Stimulated activated CD8-positive, alpha-beta memory T cell treated with anti-CD3 and anti-CD28 coated beads, Interleukin-4, amount 100 ng/mL, for 4 hours (primary cell): ENCODE data around the gene ROR1.
"Not testable (repeated sequence)": the region's sequence is repeated elsewhere in the genome, so short reads cannot be mapped to it uniquely, and the experiment has no call there.

Experiments
- DNase-seq, 2 donors: peaks; one replicate each; pipeline ENCODE4 v3.0.0-alpha.2; 2020; ENCODE audit warnings: low read depth in 2 of 2, low spot score in 1 of 2

ROR1 gene

DNA sequence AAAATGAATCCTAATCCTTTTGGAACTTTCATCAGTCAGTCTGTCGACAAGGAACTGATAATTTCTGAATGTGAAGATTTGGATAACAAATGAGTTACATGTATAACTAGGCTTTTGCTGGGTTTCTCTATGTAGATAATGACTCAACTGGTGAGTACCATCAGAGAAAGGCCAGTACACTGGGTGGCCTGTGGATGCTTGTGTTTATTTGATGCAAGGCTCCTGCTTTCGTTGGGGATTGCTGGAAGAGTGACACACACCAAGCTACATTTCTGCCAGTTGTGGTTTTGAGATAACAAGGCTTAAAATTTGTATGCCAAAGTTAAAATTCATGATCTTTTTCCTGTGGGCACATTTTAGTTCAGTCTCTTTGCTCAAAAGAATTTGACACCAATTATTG is 314.0 kb downstream of the ROR1 start:
- DNase-seq: no peak

DNA sequence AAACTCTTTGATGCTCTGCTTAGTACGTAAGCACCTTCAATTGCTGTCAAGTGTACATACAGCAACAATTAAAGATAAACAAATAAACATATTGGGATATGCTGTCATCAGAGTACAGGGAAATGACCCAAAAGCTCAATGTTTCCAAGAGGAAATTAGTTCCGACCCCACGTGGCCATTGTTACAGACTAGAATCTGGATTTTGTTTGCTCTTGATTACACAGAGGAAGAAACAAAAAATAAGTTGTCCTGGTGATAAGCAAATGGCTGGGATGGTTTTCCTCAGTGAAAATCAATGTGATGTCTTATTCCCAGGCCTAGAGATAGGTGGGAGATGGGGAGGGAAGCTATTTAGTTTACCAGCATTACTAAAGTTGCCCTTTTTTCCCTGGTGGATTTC is 316.6 kb downstream of the ROR1 start:
- no peak for DNase-seq

DNA sequence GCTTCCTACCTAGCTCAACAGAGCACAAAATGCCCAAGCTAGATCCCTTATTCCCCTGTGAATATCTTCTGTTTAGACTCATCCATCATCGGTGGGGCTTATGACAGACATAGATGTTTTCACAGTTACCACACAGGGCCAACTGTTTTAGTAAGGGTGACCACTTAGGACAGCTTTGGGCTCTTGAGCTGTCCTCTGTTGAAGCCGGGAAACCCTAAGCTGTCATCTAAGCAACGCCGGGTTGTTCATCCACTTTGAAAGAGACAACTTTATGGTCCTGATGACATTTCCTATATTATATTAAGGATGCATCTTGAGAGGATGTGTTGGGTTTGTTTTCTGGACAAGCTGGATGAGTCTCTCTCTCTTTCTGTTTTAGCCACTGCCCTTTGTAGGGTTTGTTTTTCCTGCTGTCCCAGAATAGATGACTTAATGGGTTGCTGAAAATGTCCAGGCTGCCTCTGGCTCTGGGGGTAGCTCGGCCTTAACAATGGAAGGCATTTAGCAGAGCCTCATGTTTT is 319.1 kb downstream of the ROR1 start:
- no peak for DNase-seq

DNA sequence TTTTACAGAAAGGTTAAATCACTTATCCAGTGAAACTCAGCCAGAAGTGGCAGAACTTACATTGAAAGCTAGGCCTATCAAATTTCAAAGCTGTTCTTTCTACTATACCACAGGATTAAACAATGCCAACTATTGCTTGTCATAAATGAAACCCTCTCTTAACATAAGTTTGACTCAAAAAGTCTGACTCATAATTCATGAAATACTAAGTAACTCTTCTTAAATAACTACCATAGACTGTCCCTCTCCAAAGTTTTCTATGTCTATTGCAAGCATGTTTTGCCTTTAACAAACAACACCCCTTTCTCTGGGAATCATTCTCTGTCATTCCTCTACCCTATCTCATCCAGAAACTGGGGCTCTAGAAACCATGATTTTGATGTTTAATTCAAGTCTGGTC is 320.1 kb downstream of the ROR1 start:
- no peak for DNase-seq

DNA sequence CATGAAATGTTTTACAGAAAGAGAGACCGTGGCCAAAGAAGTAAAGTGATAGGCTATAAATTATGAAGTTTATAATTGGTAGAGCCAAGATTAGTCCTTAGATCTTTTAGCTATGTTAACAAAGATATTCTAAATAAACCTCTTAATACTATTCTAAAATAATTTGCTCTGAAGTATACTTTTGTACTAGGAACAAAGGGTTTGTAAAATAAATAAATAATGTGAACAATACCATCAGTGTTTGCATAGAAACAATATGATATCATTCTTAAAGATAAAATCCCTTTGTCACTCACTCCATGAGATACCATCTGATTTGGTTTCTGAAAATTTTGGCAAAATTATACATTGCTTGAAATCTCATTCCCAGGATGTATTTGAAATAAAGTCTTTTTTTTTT is 322.0 kb downstream of the ROR1 start:
- no peak for DNase-seq

DNA sequence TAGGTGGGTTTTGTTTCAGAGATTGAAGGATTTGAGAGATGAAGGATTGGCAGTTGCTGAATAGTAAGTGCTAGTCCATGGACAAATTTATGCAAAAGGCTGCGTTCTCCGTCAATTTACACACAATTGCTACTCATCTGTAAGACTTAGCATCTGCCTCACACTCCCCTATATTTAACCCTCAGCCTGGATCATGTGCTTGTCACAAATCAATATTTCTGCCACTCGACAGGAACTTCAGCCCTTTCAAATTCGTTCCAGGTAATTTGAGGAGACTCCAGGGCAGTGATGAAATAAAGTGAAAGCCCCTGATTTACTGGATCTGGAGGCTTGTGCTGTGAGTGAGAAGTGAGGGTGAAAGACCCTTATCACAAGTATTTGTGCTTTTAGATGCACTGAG is 324.0 kb downstream of the ROR1 start:
- DNase-seq: no peak

DNA sequence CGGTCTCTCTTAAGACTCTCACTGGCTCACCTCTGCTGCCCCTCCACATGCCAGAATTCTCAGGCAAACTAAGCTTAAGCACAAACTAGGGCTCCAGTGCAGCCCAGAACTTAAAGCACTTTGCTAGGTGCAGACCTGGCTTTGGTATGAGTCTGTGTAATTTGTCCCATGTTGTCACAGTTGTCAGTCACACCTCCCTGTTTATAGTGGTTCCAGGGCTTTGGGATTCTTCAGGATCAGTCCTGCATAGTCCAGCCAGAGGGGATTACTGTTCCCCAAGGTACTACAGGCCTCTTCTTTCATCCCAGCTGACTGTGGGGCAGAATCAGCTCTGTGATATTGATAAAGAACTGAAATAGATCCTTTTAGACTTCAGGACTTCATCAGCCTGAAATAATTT is 324.6 kb downstream of the ROR1 start:
- no peak for DNase-seq

DNA sequence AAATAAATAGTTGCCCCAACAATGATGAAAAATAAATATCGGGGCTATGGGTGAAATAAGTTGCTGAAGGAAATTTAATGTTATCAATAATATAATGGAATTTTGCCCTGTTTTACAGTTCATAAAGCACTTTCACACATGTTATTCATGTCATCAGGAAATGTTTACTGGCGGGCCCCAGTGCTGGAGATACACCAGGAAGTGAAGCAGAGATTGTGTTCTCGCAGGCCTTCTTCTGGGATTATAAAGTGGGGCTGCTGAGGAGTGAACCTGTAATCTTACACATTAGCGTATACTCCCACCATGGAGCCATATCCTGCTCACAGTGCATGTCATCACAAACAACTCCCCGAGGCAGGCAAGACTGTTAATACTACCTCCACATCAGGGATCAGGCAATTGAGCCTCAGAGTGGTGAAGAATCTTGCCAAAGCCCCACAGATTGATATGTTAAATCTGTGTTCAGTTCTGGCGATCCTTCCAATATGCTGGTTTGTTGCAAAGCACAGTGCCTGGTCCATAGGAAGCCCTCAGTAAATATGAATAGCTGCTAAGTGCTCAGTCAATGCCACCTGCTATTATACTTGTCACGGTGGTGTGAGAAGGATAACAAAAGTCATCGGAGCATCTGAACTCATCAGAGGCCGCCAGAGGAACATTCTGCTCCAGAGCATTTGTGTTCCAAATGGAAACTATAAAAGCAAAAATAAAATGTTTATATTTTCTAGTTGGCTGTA is 325.2 kb downstream of the ROR1 start:
- no peak for DNase-seq

DNA sequence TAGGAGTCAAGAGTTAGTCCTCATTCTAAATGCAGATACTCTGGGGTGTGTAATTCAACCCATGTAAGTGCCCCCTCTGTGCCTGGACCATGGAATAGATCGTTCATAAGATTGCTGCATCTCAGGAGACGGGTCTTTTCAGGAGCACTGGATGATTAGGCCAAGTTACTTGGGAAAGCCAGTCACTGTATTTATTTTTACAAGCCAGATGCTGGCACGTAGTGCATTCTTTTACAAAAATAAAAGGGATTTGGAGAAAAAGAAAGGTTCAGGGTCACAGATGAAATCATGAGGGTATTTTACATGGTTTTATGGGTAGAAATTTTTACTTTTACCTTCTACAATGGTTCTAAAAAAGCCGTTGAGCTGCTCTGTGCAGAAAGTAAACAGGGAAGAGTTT is 327.0 kb downstream of the ROR1 start:
- no peak for DNase-seq

DNA sequence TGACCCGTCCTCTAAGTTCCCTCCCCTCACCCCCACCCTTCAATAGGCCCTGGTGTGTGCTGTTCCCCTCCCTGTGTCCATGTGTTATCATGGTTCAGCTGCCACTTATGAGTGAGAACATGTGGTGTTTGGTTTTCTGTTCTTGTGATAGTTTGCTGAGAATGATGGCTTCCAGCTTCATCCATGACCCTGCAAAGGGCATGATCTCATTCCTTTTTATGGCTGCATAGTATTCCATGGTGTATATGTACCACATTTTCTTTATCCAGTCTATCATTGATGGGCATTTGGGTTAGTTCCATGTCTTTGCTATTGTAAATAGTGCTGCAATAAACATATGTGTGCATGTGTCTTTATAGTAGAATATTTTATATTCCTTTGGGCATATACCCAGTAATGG is 330.8 kb downstream of the ROR1 start:
- not testable (repeated sequence) for DNase-seq

DNA sequence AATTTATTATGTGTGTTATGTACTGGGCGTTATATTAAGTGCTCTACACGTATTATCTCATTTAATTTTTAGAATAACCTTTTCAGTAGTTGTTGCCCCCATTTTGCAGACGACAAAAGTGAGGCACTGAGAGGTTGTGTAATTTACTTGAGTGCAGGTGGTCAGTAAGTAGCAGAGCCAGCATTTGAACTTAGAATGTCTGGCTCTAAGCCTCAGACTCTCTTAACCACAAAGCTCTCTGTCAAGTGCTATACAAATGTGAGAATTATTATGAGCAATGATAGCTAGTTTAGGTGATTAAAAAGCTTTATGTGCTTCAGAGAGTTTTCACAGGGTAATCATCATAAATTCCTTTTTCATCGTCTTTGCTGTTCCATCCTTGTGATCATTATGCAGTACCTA is 333.3 kb downstream of the ROR1 start:
- no peak for DNase-seq

DNA sequence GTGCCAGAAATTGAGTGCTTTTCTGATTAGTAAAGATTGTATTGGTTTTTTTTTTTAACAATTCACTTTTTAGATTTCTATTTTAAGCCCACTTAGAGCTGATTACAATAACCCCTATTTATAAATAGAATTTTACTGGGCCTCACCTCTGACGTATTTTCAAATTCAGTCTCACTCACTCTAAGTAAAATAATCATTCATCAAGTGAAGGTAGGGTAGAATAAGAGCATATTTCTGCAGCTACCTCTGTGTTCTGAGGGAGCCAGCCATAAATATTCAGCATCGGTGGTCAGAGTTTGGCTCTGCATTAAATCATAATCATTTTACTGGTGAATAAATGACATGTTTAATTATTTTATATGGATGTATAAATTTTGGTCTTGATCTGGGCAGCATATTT is 333.8 kb downstream of the ROR1 start:
- DNase-seq: no peak

DNA sequence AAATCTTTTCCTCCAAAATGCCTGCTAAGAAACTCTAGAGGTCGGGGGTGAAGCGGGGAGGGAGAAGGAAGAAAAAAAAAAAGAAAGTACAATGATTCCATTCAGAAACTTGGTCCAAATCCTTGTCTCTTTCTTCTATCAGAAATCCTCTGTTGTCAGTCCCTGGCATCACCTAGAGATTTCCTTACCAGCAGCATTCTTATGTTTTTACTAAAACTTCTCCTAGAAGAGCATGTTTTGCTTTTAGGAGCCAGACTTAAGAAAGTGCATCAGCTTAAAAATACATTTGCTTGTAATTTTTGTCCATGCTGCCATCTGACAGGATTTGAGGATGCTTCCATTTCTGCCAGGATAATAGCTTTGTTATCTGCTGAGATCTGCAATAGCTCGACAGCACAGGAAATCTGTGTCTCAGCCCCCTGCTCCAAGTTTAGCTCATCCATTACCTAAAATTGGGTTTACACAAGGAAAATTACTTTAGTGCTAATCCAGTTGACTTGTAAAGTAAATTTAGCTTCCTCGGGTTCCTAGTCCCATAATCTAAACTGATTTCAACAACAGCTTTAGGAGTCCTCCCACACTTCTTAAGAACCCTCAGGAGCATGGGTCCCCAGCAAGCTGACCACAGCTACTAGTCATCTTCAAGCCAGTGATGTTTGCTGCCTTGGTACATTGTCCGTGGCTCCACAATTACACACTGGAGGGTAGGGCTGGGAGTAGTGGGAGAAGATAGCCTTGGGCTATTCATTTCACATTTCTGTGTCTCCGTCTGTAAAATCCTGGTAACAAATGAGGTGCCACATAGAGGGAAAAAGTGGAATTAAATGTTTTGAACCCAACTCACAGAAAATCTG is 337.3 kb downstream of the ROR1 start:
- no peak for DNase-seq

DNA sequence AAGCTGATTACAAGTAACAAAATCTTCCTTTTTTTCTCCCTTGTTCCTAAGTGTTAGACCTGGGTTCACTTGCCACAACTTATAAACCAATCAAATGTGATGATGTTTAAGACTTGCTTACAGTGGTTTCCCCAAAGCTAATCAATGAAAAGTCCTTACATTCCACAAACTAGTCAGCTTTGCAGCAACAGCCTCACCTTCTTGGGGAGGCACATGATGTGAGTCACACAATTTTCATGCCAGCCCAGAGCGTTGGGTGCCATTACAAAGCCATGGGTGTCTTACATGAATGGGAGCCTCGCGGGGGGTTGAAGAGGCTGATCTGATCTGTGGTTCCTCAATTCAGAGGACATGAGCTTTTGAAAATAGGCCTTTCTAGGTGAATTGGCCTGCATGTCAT is 338.0 kb downstream of the ROR1 start:
- DNase-seq: no peak

DNA sequence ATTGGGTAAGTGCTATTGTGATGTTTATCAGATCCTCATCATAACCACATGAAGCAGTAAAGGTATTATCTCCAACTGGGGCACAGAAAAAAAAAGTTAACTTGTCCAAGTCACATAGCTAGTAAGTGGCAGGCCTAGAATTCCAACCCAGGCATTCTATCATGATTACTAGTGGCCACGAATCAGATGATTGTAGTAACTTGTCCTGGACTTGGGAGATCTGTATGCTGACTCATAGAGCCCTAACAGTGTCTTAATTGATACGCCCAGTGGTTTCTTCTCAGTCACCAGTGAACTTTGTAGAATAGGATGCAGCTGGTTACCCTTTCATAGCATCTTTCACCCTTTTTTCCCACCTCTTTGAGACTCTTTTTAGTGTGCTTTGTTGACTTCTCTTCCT is 338.5 kb downstream of the ROR1 start:
- no peak for DNase-seq

DNA sequence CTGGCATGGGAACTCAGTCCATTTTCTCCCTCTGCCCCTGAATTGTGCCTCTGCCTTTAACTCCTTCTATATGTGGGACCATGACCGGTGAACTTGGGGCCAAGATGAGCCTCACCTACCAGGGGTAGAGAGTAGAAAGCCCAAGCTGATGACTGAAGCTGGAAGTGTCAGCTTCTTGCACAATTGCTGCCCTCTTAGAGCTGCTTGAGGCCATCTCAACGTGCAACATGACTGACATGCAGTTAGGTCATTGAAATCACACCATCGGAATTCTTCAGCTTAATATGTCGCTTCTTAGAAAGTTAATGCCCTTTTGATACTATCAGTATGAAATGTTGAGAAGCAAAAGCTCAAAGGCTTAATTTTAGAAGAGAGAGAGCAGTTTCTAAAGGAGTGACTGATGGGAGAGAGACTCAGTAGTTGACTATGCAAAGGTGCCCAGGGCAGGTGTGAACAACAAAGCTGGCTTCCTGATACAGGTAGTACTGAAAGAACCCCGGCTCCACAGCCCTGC is 340.3 kb downstream of the ROR1 start:
- no peak for DNase-seq

DNA sequence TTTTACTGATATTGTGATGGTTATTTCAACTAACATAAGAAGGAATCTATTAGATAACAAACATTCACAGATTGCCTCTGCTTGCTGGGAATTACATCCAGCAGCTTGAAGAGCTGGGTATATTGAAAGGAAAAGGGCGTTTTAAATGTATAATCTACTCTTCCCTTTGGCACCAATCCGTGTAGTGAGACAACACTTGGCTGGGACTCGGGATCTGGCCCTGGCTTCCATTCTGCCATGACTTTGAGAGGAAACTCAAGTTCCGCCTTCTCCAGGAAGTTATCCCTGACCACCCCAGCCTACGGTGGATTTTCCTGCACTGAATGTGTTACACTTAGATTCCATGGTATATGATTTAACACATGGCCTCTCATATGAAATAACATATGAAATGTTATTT is 342.7 kb downstream of the ROR1 start:
- DNase-seq: no peak

DNA sequence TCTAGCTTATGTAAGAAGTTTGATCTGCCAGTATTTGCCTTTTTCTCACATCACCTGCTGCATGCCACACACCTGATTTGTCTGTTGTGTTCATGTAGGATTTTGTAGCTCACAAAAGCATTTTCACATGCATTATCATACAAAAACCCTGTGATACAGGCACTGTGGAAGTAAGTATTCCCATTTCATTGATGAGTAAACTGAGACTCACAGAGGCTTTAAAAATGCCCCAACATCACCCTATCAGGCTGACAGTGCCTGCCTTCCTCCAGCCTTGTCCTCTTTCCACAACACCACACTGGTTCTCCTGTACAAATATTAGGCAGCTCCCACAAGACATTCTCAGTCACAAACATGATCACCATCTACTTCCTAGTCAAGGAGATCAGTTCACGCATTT is 343.7 kb downstream of the ROR1 start:
- no peak for DNase-seq

DNA sequence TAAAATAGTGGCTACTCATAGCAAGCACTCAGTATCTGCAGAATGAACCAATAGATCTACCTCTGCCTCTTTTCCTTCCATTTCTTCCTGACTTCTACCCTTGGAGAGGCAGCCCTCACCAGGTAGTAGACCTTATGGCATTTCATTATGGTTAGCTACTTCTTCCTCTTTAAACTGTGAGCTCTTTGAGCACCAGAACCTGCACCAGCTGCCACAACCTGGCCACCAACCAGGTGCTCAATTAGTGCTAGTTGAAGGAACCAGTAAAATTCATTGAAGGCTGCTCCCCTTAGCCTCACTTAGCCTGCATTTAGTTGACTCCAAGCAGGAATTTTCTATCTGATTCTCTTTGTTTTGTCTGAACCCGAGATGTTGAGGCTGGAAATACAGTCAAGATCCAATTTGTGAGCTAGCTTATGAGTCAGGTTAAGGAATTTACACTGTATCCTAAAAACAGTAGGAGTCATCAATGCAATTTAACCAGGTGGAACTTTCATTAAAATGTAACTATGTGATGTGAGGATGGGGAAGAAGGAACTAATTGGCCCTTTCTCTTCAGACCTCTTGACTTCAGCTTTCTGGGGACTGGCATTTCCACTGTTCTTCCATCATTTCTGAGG is 348.1 kb downstream of the ROR1 start:
- DNase-seq: no peak

DNA sequence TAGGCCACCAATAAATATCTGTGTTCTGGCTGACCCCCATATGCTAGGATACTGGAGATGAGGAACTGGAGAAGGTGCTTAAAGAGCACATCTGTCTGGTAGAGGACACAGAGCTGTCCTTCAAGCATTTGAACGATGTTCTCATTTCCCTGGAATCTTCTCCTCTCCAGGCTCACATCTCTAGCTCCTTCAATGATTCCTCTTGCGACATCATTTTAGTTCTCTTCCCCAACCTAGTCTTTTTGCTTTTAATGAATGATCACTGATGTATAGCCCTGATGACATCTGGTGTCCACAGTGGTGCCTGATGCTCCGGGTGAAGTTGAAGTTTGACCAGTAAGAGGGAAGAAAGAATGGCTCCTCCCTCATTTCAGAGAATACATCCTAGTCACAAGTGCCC is 348.8 kb downstream of the ROR1 start:
- DNase-seq: no peak

DNA sequence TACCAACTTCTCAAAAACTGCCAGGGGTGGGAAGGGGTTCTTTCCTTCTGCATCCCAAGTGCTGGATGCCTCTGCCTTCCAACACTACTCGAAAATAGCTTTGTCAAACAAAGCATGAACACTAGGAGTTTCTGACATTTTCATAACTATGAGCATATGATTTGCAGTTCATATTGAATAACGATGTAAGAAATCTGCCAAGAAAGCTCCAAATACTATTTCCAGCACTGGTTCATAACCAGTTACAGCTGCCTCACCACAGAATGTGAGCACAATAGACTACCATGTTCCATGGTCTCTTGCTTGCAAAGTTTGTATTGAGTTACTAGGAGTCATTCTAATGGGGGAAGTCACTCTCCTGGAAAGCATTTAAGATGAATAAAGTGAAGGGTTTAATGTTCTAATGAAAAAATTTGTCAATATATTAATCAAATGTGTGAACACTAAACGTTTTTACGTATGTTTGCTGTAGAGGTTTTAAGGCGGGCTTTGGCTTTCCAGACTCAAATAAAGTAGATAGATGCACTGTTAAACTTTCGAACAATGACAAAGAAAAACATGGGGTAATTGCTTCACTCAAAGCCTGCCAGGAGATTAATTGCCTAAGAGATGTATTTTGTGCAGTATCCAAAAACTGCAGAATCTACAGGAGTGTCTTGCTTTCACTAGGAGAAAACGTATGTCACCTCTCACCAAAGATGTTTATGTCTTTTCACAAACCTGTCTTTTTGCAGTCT is 351.1 kb downstream of the ROR1 start:
- no peak for DNase-seq
